Measurements from ENCODE around the gene KRT3.

Gene KRT3

DNA sequence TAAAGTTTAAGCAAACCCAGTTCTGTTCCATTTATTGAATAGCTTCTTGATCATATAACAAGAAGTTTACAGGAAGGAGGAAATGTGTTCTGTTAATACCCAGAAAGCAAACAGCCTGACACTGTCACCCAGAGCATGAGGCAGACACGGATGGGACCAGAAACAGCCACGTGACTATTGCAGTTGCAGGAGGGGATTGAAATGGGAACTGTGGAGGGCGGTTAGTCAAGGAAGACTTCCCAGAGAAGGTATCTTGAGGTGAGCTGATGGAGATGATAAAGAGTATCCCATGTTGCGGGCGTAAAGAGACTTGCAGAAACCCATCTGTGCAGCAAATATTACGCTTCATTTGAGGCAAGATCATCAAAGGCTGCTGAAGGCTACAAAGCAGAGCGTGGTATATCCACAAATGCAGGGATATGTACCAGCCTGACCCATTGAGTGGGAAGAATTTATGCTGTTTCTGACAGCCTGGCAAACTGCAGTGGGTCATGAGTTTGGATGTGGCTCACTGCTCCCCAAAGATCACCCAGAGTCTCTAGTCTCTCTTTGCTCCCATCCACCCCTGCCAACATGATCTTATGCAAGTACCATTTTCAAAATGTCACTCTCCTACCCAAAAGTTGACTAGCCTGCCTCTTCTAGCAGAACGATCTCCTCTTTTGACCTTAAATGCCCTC is 39.5 kb downstream of the KRT3 start:
- TF ChIP-seq, protein P1, sequence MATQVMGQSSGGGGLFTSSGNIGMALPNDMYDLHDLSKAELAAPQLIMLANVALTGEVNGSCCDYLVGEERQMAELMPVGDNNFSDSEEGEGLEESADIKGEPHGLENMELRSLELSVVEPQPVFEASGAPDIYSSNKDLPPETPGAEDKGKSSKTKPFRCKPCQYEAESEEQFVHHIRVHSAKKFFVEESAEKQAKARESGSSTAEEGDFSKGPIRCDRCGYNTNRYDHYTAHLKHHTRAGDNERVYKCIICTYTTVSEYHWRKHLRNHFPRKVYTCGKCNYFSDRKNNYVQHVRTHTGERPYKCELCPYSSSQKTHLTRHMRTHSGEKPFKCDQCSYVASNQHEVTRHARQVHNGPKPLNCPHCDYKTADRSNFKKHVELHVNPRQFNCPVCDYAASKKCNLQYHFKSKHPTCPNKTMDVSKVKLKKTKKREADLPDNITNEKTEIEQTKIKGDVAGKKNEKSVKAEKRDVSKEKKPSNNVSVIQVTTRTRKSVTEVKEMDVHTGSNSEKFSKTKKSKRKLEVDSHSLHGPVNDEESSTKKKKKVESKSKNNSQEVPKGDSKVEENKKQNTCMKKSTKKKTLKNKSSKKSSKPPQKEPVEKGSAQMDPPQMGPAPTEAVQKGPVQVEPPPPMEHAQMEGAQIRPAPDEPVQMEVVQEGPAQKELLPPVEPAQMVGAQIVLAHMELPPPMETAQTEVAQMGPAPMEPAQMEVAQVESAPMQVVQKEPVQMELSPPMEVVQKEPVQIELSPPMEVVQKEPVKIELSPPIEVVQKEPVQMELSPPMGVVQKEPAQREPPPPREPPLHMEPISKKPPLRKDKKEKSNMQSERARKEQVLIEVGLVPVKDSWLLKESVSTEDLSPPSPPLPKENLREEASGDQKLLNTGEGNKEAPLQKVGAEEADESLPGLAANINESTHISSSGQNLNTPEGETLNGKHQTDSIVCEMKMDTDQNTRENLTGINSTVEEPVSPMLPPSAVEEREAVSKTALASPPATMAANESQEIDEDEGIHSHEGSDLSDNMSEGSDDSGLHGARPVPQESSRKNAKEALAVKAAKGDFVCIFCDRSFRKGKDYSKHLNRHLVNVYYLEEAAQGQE (IDR thresholded peaks at IDR 0.05; ENCODE audit: insufficient read depth in 1 of 2, low read depth in 2 of 2, low read length in 2 of 2), result no peak
- TF ChIP-seq POLR2AphosphoS5 (IDR thresholded peaks at IDR 0.05; ENCODE audit: low read depth, low read length), result no peak

DNA sequence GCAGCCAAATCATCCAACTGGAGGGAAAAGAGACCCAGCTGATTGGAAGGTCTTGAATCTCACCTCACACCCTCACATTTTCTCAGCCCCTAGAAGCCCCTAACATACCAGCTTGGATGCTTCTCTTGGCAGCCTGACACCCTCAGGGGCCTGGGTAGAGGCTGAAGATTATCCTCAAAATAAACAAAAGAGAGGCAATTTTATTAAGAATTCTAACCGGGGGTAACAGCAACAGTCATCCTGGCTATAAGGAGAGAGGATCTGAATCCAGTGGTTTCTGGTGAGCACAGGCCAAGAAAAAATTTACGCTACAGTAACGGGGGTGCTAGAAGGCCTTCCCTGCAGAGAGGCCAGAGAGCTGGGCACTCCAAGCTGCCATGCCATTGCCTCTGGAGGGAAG is 40.4 kb downstream of the KRT3 start:
- TF ChIP-seq SIN3A (IDR thresholded peaks at IDR 0.05; ENCODE audit: borderline replicate concordance, insufficient read depth, low read length) (no peak), TAF1 (IDR thresholded peaks at IDR 0.05; ENCODE audit: borderline replicate concordance, insufficient read depth, low read length) (no peak), FOXP2 (optimal IDR thresholded peaks at IDR 0.05; ENCODE audit: borderline replicate concordance, extremely low read depth, extremely low read length, insufficient read depth) (no peak), POLR2AphosphoS5 (IDR thresholded peaks at IDR 0.05; ENCODE audit: low read depth, low read length) (no peak)
- TF ChIP-seq, protein P1 (IDR thresholded peaks at IDR 0.05; ENCODE audit: insufficient read depth in 1 of 2, low read depth in 2 of 2, low read length in 2 of 2), result no peak

DNA sequence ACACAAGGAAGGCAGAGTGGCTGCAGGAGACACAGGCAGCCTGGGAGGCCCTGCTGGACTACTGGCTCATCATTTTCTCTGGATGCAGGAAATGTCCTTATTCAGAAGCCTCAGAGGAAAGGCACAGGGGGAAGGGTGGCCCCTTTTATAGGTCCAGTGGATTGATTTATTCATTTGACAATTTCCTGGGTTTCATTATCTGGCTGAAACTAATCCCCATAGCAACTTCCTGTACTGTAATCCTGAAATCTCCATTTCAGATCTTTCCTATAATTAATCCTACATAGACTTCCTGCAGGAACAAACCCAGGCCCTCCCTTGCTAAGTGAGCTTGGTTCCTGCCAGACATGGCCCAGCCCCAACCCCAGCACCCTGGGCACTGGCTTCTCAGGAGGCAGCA is 41.8 kb downstream of the KRT3 start:
- TF ChIP-seq TAF1 (IDR thresholded peaks at IDR 0.05; ENCODE audit: borderline replicate concordance, insufficient read depth, low read length) (no peak), SIN3A (IDR thresholded peaks at IDR 0.05; ENCODE audit: borderline replicate concordance, insufficient read depth, low read length) (no peak), FOXP2 (optimal IDR thresholded peaks at IDR 0.05; ENCODE audit: borderline replicate concordance, extremely low read depth, extremely low read length, insufficient read depth) (no peak), POLR2AphosphoS5 (IDR thresholded peaks at IDR 0.05; ENCODE audit: low read depth, low read length) (no peak)
- TF ChIP-seq, protein P1 (IDR thresholded peaks at IDR 0.05; ENCODE audit: insufficient read depth in 1 of 2, low read depth in 2 of 2, low read length in 2 of 2), result no peak

DNA sequence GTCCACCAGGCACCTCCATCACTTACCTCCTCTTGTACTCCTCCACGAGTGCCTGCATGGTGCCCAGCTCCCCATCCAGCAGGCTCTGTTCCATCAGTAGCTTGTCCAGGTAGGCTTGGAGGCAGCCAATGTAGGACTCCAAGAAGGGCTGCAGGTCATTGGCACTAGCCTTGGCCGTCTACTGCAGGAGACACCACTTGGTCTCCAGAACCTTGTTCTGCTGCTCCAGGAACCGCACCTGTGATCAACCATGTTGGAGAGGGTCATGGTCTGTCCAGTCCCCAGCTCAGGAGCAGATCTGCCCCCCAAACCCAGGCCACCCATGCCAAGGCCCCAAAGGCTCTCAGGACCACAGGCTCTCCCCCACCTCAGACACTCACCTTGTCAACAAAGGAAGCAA is 42.6 kb downstream of the KRT3 start:
- TF ChIP-seq POLR2AphosphoS5 (IDR thresholded peaks at IDR 0.05; ENCODE audit: low read depth, low read length) (no peak), FOXP2 (optimal IDR thresholded peaks at IDR 0.05; ENCODE audit: borderline replicate concordance, extremely low read depth, extremely low read length, insufficient read depth) (no peak), TAF1 (IDR thresholded peaks at IDR 0.05; ENCODE audit: borderline replicate concordance, insufficient read depth, low read length) (no peak), SIN3A (IDR thresholded peaks at IDR 0.05; ENCODE audit: borderline replicate concordance, insufficient read depth, low read length) (no peak)
- TF ChIP-seq, protein P1 (IDR thresholded peaks at IDR 0.05; ENCODE audit: insufficient read depth in 1 of 2, low read depth in 2 of 2, low read length in 2 of 2), result no peak

DNA sequence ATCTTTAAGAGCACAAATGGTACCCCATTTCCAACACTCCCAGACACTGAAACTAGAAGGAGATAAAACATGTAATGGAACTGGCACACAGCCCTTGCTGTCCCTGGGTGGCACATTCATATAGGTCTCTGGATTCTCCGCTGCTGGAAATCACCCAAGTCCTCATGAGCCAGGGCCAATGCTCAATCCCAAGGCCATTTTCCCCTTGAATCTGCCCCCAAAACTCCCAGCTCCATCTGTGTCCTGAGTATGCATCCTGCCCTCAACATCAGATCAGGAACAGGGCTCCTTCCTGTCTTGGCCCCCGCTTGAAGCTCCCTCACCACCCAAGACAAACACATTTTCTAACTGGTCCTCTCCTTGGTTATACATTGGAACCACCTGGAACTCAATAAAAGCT is 43.4 kb downstream of the KRT3 start:
- no peak for TF ChIP-seq POLR2AphosphoS5 (IDR thresholded peaks at IDR 0.05; ENCODE audit: low read depth, low read length)
- TF ChIP-seq FOXP2 (optimal IDR thresholded peaks at IDR 0.05; ENCODE audit: borderline replicate concordance, extremely low read depth, extremely low read length, insufficient read depth), result no peak
- TF ChIP-seq, protein P1 (IDR thresholded peaks at IDR 0.05; ENCODE audit: insufficient read depth in 1 of 2, low read depth in 2 of 2, low read length in 2 of 2), result no peak
